K562 (cell line): ENCODE measurements around the gene CFAP141. TPM values are rescaled to one million over a fixed set of nuclear protein-coding genes. Genes with fewer than 3 reads are reported as not detected.

Experiments used
- ATAC-seq: fragments of 200-7000 bp; cut with Tn5 transposase; 3 replicates; pipeline ENCODE4 v1.9.1; 2020; ENCODE audit warnings: moderate library complexity
- BruUV-seq: library from RNA; stranded (reverse); fragments of 400-500 nt; replicated peaks from 2 replicates; lab custom pipeline; 2021; lab: Mats Ljungman, UMichigan
- CTCF ChIA-PET: fragments of 300-600 bp; formaldehyde crosslinking; extraction: SDS; loops from one replicate; lab custom pipeline; 2021; ENCODE audit warnings: low intra/inter-chr PET ratio; lab: Yijun Ruan, JAX
- POLR2A ChIA-PET: fragments of 300-600, 350-650 bp; sonication (Branson Sonifier 250); formaldehyde crosslinking; extraction: SDS; loops from one replicate; lab custom pipeline; 2021; ENCODE audit warnings: antibody characterized with exemption, inconsistent platforms; lab: Yijun Ruan, JAX
- DNase-seq, 4 experiments: peaks; one replicate each; pipeline versions ENCODE4 v3.0.0 to v3.0.0-alpha.2; 2011 to 2018; ENCODE audit warnings: low spot score in 3 of 4, mixed read lengths in 3 of 4; ENCODE audit errors: extremely low read depth in 1 of 4
- FAIRE-seq: peaks from 2 replicates; lab custom pipeline; 2011; peaks lifted over from hg19 to GRCh38; lab: Jason Lieb, UNC
- H2AFZ ChIP-seq: 2 replicates; pipeline ENCODE4 v1.6.0; 2011; ENCODE audit warnings: low read depth, low read length, control low read depth, inconsistent platforms
- H3K27ac ChIP-seq: fragments of 200-600 bp; 3 replicates; pipeline ENCODE4 v1.8.0; 2011; ENCODE audit warnings: low read depth, mild to moderate bottlenecking, control low read depth, inconsistent platforms, low read length, moderate library complexity, mixed read lengths; ENCODE audit errors: extremely low read depth
- H3K27me3 ChIP-seq, 2 experiments: fragments of 300-600 bp in 1 of 2; 2 replicates in 1 of 2; 3 replicates in 1 of 2; pipeline versions ENCODE4 v1.6.0 to v1.8.0; 2011; ENCODE audit warnings: inconsistent platforms in 2 of 2, low read length in 2 of 2, mild to moderate bottlenecking in 1 of 2, mixed read lengths in 1 of 2, moderate library complexity in 1 of 2; ENCODE audit not compliant: control insufficient read depth in 2 of 2, insufficient read depth in 2 of 2
- H3K36me3 ChIP-seq: fragments of 300-600 bp; 3 replicates; pipeline ENCODE4 v1.8.0; 2011; ENCODE audit warnings: mild to moderate bottlenecking, low read length, inconsistent platforms; ENCODE audit not compliant: control insufficient read depth, insufficient read depth
- H3K4me1 ChIP-seq, 2 experiments: fragments of 200-600 bp in 1 of 2; replicated peaks in 1 of 2; 2 replicates in 1 of 2; 3 replicates in 1 of 2; pipeline versions ENCODE4 v1.5.1 to v1.8.0; 2011; ENCODE audit warnings: inconsistent platforms in 2 of 2, low read length in 2 of 2, mild to moderate bottlenecking in 1 of 2, mixed read lengths in 1 of 2, moderate library complexity in 1 of 2; ENCODE audit not compliant: control insufficient read depth in 2 of 2, insufficient read depth in 2 of 2
- H3K4me2 ChIP-seq: 2 replicates; pipeline ENCODE4 v1.6.1; 2011; ENCODE audit warnings: low read length, control low read depth, inconsistent platforms, mixed read lengths; ENCODE audit not compliant: insufficient read depth
- H3K4me3 ChIP-seq: fragments of 200-600 bp; sonication (generic), shearing (Covaris generic); 2 replicates; pipeline ENCODE4 v1.5.1; 2016; ENCODE audit warnings: control low read depth, inconsistent platforms
- H3K79me2 ChIP-seq: fragments of 200-600 bp; 3 replicates; pipeline ENCODE4 v1.8.0; 2011; ENCODE audit warnings: low read length, inconsistent platforms; ENCODE audit not compliant: control insufficient read depth, insufficient read depth
- H3K9ac ChIP-seq, 2 experiments: 2 replicates each; pipeline versions ENCODE4 v1.6.0 to v1.6.1; 2011; ENCODE audit warnings: low read depth in 2 of 2, low read length in 2 of 2, control low read depth in 1 of 2, inconsistent platforms in 1 of 2, mild to moderate bottlenecking in 1 of 2, mixed read lengths in 1 of 2; ENCODE audit not compliant: insufficient read depth in 1 of 2
- H3K9me1 ChIP-seq: one replicate; pipeline ENCODE4 v1.6.0; 2011; ENCODE audit warnings: inconsistent platforms, mild to moderate bottlenecking, low read length, moderate library complexity; ENCODE audit not compliant: control insufficient read depth, insufficient read depth
- H3K9me3 ChIP-seq: replicated peaks from 2 replicates; pipeline ENCODE4 v1.5.1; 2011; ENCODE audit warnings: low read depth, low read length, inconsistent platforms; ENCODE audit not compliant: control insufficient read depth, insufficient read depth
- H4K20me1 ChIP-seq: replicated peaks from 2 replicates; pipeline ENCODE4 v1.6.1; 2011; ENCODE audit warnings: low read length, inconsistent platforms, mixed read lengths; ENCODE audit not compliant: control insufficient read depth, insufficient read depth
- GABPB1 ChIP-seq: sonication (generic); formaldehyde crosslinking; IDR thresholded peaks from 2 replicates; pipeline ENCODE4 v1.8.0; 2022; ENCODE audit warnings: mild to moderate bottlenecking, missing genetic modification reagents
- ZBTB40 ChIP-seq, 2 experiments: fragments of 450-650 bp in 1 of 2; sonication (generic) in 1 of 2; formaldehyde crosslinking in 1 of 2; IDR thresholded peaks; 2 replicates each; pipeline versions ENCODE4 v1.7.1 to v1.9.0; 2016 to 2022; ENCODE audit warnings: inconsistent platforms in 1 of 2, mild to moderate bottlenecking in 1 of 2, missing genetic modification reagents in 1 of 2
- WGBS: fragments of 100-300 bp; shearing (Covaris generic); methylation state at CpG from one replicate; pipeline ENCODE4 v1.1.6; 2016; ENCODE audit warnings: low coverage, mixed read lengths; ENCODE audit not compliant: insufficient coverage; ENCODE audit errors: missing lambda C conversion rate; 5-methylcytosine and 5-hydroxymethylcytosine counted together
- in situ Hi-C: fragments of 300-500 bp; cut with MboI; formaldehyde crosslinking; loops from 4 replicates; pipeline ENCODE4 v1.15.0; 2018; ENCODE audit warnings: inconsistent platforms, mixed read lengths
- intact Hi-C: fragments of 100-400 bp; cut with micrococcal nuclease; formaldehyde crosslinking; loops from 2 replicates; pipeline ENCODE4 v1.14.2; 2022
- polyA plus RNA-seq, 8 experiments: library from polyadenylated mRNA; depleted of rRNA in 4 of 8; stranded (reverse) in 5 of 8; unstranded in 3 of 8; fragments of >200 nt; fragmentation: Nextera tagmentation in 2 of 8; fragmentation: Illumina TruSeq in 1 of 8; extraction: Ambion mirVana in 2 of 8; extraction: Trizol in 1 of 8; gene quantifications; 2 replicates each; pipeline versions ENCODE4 v1.2.1 to v1.2.3, GENCODE V29; 2011 to 2014; ENCODE audit warnings: inconsistent platforms in 1 of 8, missing spikeins in 1 of 8
- total RNA-seq, 7 experiments: library from RNA; depleted of rRNA in 6 of 7; stranded (reverse); fragments of >200 nt in 6 of 7; fragmentation: Illumina TruSeq in 2 of 7; extraction: Trizol in 2 of 7; gene quantifications; 2 replicates each; pipeline versions ENCODE4 v1.2.1 to v1.2.3, GENCODE V29; 2011 to 2021; ENCODE audit warnings: low replicate concordance in 1 of 7

CFAP141 gene
- total and polyA plus RNA-seq, 9 of the 15 experiments (the other 6 are each of a cell fraction or from before 2014, with no cell fraction given), result not detected

- no peaks in the 10 kb centered on the region for H3K27me3 ChIP-seq
- no peak overlapping the region for H3K27ac ChIP-seq
- H3K79me2 ChIP-seq, result peaks cover 61% of the 10 kb centered on the region
- H3K9me3 ChIP-seq, result no peaks in the 10 kb centered on the region
- peaks cover 6% of the 10 kb centered on the region; the same call in 1 of the 2 replicates for H4K20me1 ChIP-seq
- WGBS, result 100% methylated on average over 2 of the region's 2 CpGs
- intact Hi-C loops, result no loop called here
- H3K4me2 ChIP-seq, result no peak overlapping the region
- peaks cover 93% of the 10 kb centered on the region for H3K36me3 ChIP-seq
- H3K9ac ChIP-seq, result no peak overlapping the region
- H3K4me3 ChIP-seq, result no peak overlapping the region
- no peaks in the 10 kb centered on the region for H3K9me1 ChIP-seq
- H2AFZ ChIP-seq, result no peak overlapping the region
- no TSS peak for BruUV-seq
- TF ChIP-seq ZBTB40 (IDR thresholded peaks at IDR 0.05), result no peak
- no peak for TF ChIP-seq ZBTB40 (CRISPR knock-in tag; IDR thresholded peaks at IDR 0.05)
- no peak for TF ChIP-seq GABPB1 (CRISPR knock-in tag)
- TF ChIP-seq, all 486 proteins: peak for 0
- ChIA-PET CTCF (no interaction called here), POLR2A (interaction anchor here (0.7 to 1.4 kb wide), 4 partner anchors 8 to 444 kb away, joined by 3 read pairs; partner anchors contain the start of gene UBAP2L)
- no peak for FAIRE-seq
- in situ Hi-C loops, result no loop called here
- DNase-seq, result no peak
- no peak for ATAC-seq
- H3K4me1 ChIP-seq, result no peaks in the 10 kb centered on the region
Observed at GRCh38 chr1:154237435-154237834, 31.3 kb upstream of the CFAP141 start.
